HG03139 (cell line): ENCODE measurements around the gene COBLL1.
"Not testable (repeated sequence)": the region's sequence is repeated elsewhere in the genome, so short reads cannot be mapped to it uniquely, and the experiment has no call there.

Experiments
- ATAC-seq: cut with Tn5 transposase; IDR thresholded peaks from one replicate; pipeline ENCODE4 v1.9.1; 2021; ENCODE audit not compliant: unreplicated experiment

Gene COBLL1

DNA sequence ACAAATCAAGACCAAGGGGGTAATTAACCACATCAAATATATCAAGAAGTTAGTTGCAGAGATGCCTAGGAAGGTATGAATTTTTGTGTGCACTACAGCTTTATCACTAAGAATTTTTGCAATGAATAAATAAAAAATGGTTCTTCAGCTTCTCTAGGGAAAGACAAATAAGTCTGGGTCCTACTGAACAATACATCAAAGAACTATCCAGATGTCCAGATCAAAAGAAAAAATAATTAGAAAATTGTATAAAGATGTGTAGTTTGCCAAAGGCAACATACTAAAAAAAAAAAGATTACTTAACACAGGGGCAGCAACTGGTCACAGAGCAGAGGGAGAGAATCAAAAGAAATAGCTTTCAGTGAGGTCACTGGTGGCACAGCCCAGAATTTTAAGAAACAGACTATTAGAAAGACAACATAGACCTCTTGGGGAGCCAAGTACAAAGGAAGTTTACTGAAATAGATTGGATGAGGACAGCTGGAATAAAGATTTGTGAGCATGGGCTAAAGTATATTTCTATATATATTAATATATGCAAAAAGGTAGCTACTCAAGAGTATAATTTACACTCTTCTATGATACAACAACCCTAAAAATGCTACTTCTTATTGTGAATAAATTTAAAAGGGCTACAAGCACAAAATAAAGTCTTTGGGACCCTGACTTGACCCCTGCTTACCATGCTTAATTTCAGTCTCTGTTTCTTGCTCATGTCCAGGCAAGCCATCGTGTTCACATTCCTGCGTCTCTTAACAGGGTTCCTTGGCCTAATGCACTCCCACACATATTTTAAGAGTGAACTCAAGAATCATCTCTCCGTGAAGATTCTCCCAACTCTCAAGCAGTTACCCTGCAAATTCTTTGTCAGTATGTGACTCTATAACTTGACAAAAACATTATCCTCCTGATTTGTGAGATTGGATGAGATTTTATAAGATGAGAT lies 121.4 kb downstream of the COBLL1 start:
- ATAC-seq: no peak

DNA sequence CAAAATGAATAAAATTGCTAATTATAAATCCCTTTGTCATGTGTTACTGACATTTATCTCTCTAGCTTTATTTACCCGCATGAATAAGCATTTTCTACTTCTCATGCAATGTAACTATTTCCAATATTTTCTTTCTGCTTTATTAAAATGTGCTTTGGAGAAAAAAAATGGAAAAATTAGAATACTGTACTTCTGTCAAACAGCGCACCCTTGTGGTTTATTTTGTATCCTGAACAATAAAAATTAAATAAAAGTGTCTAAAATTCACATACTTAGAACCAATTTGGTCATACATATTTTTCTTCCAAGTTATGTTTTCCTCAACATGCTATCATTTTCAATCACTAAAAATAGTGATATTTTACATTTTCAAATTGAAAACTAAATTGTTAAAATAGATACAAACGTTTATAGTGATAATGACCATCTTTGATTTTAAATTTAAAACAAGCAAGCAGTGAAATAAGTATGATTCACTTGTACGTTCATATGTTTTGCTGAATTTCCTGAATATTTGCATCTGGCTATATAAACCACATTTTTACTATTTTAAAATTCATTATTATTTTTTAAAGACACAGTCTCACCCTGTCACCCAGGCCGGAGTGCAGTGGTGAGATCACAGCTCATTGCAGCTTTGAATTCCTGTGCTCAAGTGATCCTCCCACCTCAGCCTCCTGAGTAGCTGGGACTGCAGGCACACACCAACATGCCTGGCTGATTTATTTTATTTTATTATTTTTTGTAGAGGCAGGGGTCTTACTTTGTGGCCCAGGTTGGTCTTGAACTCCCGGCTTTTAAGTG lies 124.4 kb downstream of the COBLL1 start:
- ATAC-seq: no peak

GRCh38 chr2:164714471-164714870 lies 127.2 kb downstream of the COBLL1 start:
- no peak for ATAC-seq

DNA sequence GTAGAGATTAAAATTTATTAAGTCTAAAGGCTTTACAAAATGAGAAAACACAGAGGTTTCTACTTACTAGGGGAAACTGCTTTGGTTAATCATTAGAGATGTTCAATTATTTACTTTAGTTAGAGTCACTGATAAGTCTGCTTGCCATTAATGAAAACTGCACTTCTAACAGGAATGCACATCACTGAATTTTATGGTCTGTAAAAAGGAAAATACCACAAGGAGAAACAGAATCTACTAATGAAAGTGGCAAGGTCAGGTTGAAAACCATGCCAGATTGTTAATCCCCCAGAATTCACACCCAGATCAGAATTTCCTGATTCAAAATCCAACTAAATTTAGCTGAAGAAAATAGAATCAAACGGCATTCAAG lies 129.9 kb downstream of the COBLL1 start:
- peak; percentile 65 for ATAC-seq

DNA sequence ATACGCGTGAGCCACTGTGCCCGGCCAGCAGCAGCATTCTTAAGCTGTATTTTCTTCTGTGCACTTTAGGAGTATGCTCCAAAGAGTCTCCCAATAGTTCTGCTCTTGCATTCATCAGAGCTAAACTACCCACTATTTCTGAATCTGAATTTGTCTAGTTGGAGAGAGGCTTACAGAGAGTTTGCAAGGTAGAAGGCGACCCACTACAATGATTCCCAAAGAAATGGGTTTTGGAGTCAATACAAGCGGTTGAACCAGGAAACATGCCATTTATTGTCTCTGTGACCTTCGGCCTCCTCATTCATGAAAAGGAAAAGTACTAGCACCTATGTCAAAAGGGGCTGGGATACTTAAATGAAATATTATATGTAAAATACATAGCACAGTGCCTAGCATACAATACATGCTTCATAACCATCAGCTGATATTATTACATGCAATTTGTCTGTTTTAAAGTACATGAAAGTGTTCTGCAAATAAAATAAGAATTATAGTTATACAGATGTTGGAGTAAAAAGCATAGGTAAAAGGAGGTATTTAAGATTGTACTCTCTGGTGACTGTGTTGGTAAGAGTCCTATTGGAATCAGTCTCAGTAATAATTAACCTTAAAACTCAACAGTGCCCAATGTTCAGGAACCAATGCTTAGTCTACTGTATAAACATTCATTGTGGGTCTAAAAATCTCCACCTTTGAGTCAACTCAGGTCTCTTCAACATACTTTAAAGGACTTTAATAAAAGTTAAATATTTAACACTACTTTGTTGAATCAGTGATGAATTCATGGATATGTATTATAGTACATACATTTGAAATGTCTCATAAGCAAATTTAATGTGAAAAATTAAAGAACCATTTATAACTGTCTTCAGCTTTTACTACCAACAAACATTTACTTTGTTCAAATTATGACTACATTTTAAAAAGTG lies 130.5 kb downstream of the COBLL1 start:
- peak; percentile 68 for ATAC-seq

GRCh38 chr2:164710252-164710836 lies 131.3 kb downstream of the COBLL1 start:
- not testable (repeated sequence) for ATAC-seq

- ATAC-seq: no peak
Measured at GRCh38 chr2:164706522-164706921, 135.1 kb downstream of the COBLL1 start.

- ATAC-seq: no peak
Measured at GRCh38 chr2:164705412-164706167, 136.0 kb downstream of the COBLL1 start.

DNA sequence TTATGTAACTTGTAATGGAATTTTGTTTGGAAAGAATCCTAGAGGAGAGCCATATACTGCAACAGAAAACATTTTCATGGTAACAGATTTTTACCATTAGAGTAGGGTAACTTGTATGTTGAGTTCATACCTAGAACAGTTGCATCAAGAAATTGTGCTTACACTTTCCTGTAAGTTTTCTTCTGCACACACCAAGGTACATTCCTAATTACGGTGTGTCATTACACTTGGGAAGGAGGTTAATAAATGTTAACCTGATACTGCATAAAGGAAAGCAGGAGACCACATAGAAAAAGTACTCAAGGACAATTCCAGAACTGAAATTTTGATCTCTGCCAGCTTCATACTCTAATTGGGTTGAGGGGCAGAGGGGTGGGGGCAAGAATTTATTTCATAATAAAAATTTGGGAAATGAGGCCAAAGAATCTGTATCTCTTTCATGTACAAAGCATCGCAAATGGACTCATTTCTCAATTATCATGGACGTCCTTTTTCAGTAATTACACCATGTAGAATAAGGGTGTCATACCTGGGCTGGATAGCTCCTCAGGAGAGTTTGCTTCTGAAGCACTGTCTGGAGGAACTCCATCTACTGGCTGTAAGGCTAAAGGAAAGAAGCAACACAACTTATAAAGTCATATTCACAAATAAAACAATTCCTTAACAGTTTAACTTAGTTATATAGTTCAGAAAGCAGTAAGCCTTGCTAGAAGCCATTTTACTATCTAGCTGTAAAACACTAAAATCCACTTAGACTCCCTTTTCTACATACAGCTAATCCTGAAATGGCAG lies 137.5 kb downstream of the COBLL1 start:
- no peak for ATAC-seq

DNA sequence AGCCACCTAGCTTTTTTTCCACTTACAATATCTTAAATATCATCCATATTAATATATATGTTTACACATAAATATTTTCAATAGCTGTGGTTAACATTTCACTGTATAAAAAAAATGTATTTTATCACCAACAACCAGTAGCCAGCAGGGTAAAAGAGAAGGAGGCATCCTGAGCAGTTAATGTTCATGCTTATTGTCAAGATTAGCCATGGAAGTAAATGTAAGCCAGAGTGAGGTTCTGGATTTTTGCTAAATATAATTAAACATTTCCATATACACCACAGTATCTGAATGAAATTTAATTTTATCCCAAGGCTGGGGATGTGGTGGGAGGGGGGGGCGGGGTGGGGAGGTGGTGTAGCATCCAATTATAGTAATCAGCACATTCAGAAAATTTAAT lies 140.1 kb downstream of the COBLL1 start:
- no peak for ATAC-seq

- no peak for ATAC-seq
Measured at GRCh38 chr2:164700390-164700789, 141.2 kb downstream of the COBLL1 start.

- no peak for ATAC-seq
Measured at GRCh38 chr2:164697688-164698461, 143.7 kb downstream of the COBLL1 start.

DNA sequence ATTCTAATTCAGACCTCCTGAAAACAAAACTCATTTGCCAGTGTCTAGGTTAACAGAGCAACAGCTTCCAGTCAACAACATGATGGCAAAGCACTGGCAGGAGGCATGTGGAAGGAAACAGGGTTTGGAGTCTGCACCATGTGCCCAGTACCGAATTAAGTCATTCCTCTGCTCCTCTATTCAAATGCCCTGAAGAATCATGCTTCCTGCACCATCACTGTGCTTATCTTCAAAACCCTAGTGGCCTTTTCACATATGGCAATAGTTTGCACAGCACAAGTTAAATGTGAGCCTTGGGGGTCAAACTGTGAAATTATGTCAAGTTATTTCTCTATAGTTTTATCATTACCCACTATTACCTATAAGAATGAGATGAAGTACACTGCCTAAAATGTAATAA lies 145.0 kb downstream of the COBLL1 start:
- no peak for ATAC-seq

GRCh38 chr2:164694275-164694695 lies 147.3 kb downstream of the COBLL1 start:
- ATAC-seq: no peak

DNA sequence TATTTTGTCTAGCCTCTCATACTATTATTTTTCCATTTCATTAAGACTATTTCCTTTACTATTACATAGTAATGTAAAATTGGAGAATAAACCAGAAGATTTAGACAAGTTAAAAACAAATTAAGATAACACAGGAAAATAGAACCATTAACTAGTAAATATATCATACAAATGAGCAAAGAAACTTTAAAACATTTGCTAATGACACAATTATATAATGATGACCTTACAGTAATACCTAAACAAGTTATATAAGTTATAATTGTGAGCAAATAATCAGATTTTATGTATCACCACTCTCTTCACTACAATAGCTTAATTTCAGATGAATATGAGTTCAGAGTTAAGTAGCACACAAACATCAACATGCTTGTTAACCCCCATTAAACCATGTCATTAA lies 147.8 kb downstream of the COBLL1 start:
- ATAC-seq: no peak

GRCh38 chr2:164693390-164693789 lies 148.2 kb downstream of the COBLL1 start:
- no peak for ATAC-seq

DNA sequence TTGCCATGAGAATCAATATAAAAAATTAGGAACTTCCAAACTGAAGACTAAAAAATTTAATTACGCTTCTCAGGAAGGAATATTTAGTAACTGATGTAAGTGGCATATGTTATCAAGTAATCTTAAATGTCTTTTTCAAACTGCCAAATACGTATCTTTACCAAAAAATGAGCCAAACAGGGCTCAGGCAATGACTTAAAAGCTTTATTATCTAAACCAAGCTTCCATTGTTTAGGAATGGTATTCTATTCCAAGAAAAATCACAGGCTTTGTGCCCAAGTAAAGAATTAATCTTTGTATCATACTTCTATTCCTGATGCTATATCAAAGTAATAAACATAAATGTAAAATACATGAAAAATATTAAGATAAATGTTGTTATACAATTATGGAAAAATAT lies 148.7 kb downstream of the COBLL1 start:
- ATAC-seq: no peak

- ATAC-seq: no peak
Measured at GRCh38 chr2:164692114-164692513, 149.5 kb downstream of the COBLL1 start.
